H9 (cell line): ENCODE data around the gene IGFBP7. TPM values are rescaled to one million over a fixed set of nuclear protein-coding genes. Genes with fewer than 3 reads are reported as not detected.

Experiments
- DNase-seq: peaks from one replicate; pipeline ENCODE4 v3.0.0-alpha.2; 2017
- H2AFZ ChIP-seq: one replicate; pipeline ENCODE4 v1.6.1; 2013; ENCODE audit warnings: mild to moderate bottlenecking, low read length, control low read depth, moderate library complexity
- H2AK5ac ChIP-seq: 2 replicates; pipeline ENCODE4 v1.6.1; 2013; ENCODE audit warnings: low read length, control low read depth, mixed read lengths; ENCODE audit not compliant: insufficient read length
- H2BK120ac ChIP-seq: one replicate; pipeline ENCODE4 v1.6.1; 2013; ENCODE audit warnings: low read depth, mild to moderate bottlenecking, low read length, control low read depth, inconsistent platforms; ENCODE audit not compliant: poor library complexity, severe bottlenecking
- H2BK12ac ChIP-seq: 2 replicates; pipeline ENCODE4 v1.6.1; 2013; ENCODE audit warnings: low read length, control low read depth, mixed read lengths, low read depth; ENCODE audit not compliant: insufficient read length
- H2BK15ac ChIP-seq: 2 replicates; pipeline ENCODE4 v1.6.1; 2013; ENCODE audit warnings: low read depth, low read length, control low read depth
- H2BK20ac ChIP-seq: one replicate; pipeline ENCODE4 v1.6.1; 2013; ENCODE audit warnings: low read depth, mild to moderate bottlenecking, low read length, control low read depth, inconsistent platforms; ENCODE audit not compliant: poor library complexity, severe bottlenecking
- H2BK5ac ChIP-seq: 2 replicates; pipeline ENCODE4 v1.6.1; 2013; ENCODE audit warnings: low read length, control low read depth, mixed read lengths; ENCODE audit not compliant: insufficient read length
- H3K14ac ChIP-seq: 2 replicates; pipeline ENCODE4 v1.6.1; 2013; ENCODE audit warnings: low read length, control low read depth; ENCODE audit not compliant: insufficient read depth
- H3K18ac ChIP-seq: 2 replicates; pipeline ENCODE4 v1.6.1; 2013; ENCODE audit warnings: low read depth, mild to moderate bottlenecking, mixed read lengths, low read length, control low read depth; ENCODE audit not compliant: insufficient read length
- H3K23ac ChIP-seq: 2 replicates; pipeline ENCODE4 v1.6.1; 2013; ENCODE audit warnings: low read length, control low read depth, mixed read lengths, low read depth; ENCODE audit not compliant: insufficient read length
- H3K23me2 ChIP-seq: 2 replicates; pipeline ENCODE4 v1.6.1; 2013; ENCODE audit warnings: low read depth, mild to moderate bottlenecking, mixed read lengths, low read length, control low read depth; ENCODE audit not compliant: insufficient read length, poor library complexity, severe bottlenecking
- H3K27ac ChIP-seq: 2 replicates; pipeline ENCODE4 v1.5.1; 2013; ENCODE audit warnings: low read length, control low read depth, mixed read lengths, low read depth; ENCODE audit not compliant: insufficient read length
- H3K27me3 ChIP-seq: 2 replicates; pipeline ENCODE4 v1.6.1; 2013; ENCODE audit warnings: low read length, control low read depth, inconsistent platforms; ENCODE audit not compliant: insufficient read depth
- H3K4ac ChIP-seq: 2 replicates; pipeline ENCODE4 v1.6.1; 2013; ENCODE audit warnings: low read depth, mild to moderate bottlenecking, control low read depth, inconsistent platforms, low read length, moderate library complexity
- H3K4me1 ChIP-seq: 2 replicates; pipeline ENCODE4 v1.6.1; 2013; ENCODE audit warnings: low read length, control low read depth, inconsistent platforms; ENCODE audit not compliant: insufficient read depth
- H3K4me2 ChIP-seq: 2 replicates; pipeline ENCODE4 v1.6.1; 2013; ENCODE audit warnings: low read length, control low read depth, mixed read lengths; ENCODE audit not compliant: insufficient read length, insufficient read depth
- H3K56ac ChIP-seq: 2 replicates; pipeline ENCODE4 v1.6.1; 2013; ENCODE audit warnings: low read depth, mild to moderate bottlenecking, mixed read lengths, low read length, control low read depth; ENCODE audit not compliant: insufficient read length
- H3K79me1 ChIP-seq: 2 replicates; pipeline ENCODE4 v1.6.1; 2013; ENCODE audit warnings: low read depth, mild to moderate bottlenecking, moderate library complexity, low read length, control low read depth, inconsistent platforms; ENCODE audit not compliant: insufficient read depth, poor library complexity, severe bottlenecking
- H3K79me2 ChIP-seq: 2 replicates; pipeline ENCODE4 v1.6.1; 2013; ENCODE audit warnings: low read length, control low read depth, inconsistent platforms; ENCODE audit not compliant: insufficient read depth
- H3K9ac ChIP-seq: 2 replicates; pipeline ENCODE4 v1.6.1; 2013; ENCODE audit warnings: low read length, control low read depth, mixed read lengths; ENCODE audit not compliant: insufficient read length; ENCODE audit errors: extremely low read depth
- H3K9me3 ChIP-seq: one replicate; pipeline ENCODE4 v1.6.1; 2013; ENCODE audit warnings: low read depth, low read length, inconsistent platforms; ENCODE audit not compliant: control insufficient read depth
- H3T11ph ChIP-seq: one replicate; pipeline ENCODE4 v1.6.1; 2013; ENCODE audit warnings: mild to moderate bottlenecking, low read length, control low read depth, inconsistent platforms
- H4K20me1 ChIP-seq: one replicate; pipeline ENCODE4 v1.6.1; 2013; ENCODE audit not compliant: control insufficient read depth, insufficient read length, insufficient read depth
- H4K5ac ChIP-seq: 2 replicates; pipeline ENCODE4 v1.6.1; 2013; ENCODE audit warnings: low read depth, mild to moderate bottlenecking, mixed read lengths, low read length, control low read depth; ENCODE audit not compliant: insufficient read length
- H4K8ac ChIP-seq: replicated peaks from 2 replicates; pipeline ENCODE4 v1.6.1; 2013; ENCODE audit warnings: low read length, control low read depth, mixed read lengths, low read depth; ENCODE audit not compliant: insufficient read length
- H4K91ac ChIP-seq: 2 replicates; pipeline ENCODE4 v1.6.1; 2013; ENCODE audit warnings: low read depth, mild to moderate bottlenecking, moderate library complexity, mixed read lengths, low read length, control low read depth; ENCODE audit not compliant: insufficient read length
- H3K27ac Mint-ChIP-seq, 3 experiments: 2 replicates in 2 of 3; 3 replicates in 1 of 3; pipeline ENCODE4 v1.8.0; 2020 to 2021; ENCODE audit warnings: mixed read lengths in 3 of 3, mild to moderate bottlenecking in 1 of 3, moderate library complexity in 1 of 3
- H3K27me3 Mint-ChIP-seq: 2 replicates; pipeline ENCODE4 v1.8.0; 2021; ENCODE audit warnings: low read depth, mild to moderate bottlenecking, moderate library complexity, mixed read lengths
- H3K36me3 Mint-ChIP-seq, 3 experiments: 2 replicates in 2 of 3; 3 replicates in 1 of 3; pipeline ENCODE4 v1.8.0; 2020 to 2021; ENCODE audit warnings: low read depth in 3 of 3, mixed read lengths in 3 of 3; ENCODE audit not compliant: insufficient read depth in 1 of 3
- H3K4me1 Mint-ChIP-seq, 2 experiments: 2 replicates each; pipeline ENCODE4 v1.8.0; 2020; ENCODE audit warnings: mixed read lengths in 2 of 2
- H3K4me3 Mint-ChIP-seq, 2 experiments: 2 replicates in 1 of 2; 3 replicates in 1 of 2; pipeline ENCODE4 v1.8.0; 2020 to 2021; ENCODE audit warnings: mild to moderate bottlenecking in 2 of 2, mixed read lengths in 2 of 2, moderate library complexity in 1 of 2
- H3K9me3 Mint-ChIP-seq, 2 experiments: 2 replicates in 1 of 2; 3 replicates in 1 of 2; pipeline ENCODE4 v1.8.0; 2020; ENCODE audit warnings: mild to moderate bottlenecking in 2 of 2, mixed read lengths in 2 of 2, moderate library complexity in 1 of 2
- CTCF ChIP-seq: fragments of 200-600 bp; sonication (generic); conservative IDR thresholded peaks from 3 replicates; pipeline ENCODE4 v1.8.0; 2021; ENCODE audit warnings: antibody characterized with exemption, mild to moderate bottlenecking
- WGBS: extraction: QIAGEN DNeasy Blood & Tissue Kit; methylation state at CpG from one replicate; pipeline ENCODE4 v1.1.7; 2013; ENCODE audit warnings: missing lambda C conversion rate, low lambda C conversion rate, mixed read lengths; ENCODE audit not compliant: insufficient read length; ENCODE audit errors: extremely low coverage; 5-methylcytosine and 5-hydroxymethylcytosine counted together
- total RNA-seq: library from RNA; stranded (reverse); gene quantifications from 2 replicates; pipeline ENCODE4 v1.2.1, GENCODE V29; 2021

The IGFBP7 gene
- total RNA-seq, 1 experiment from 2014 or later, result 0.37 TPM

- WGBS, result no CpG with 5 or more reads among the region's 6 CpGs
- no peak for DNase-seq
- Histone ChIP-seq H2BK5ac (no peak overlapping the region), H3K9ac (no peak overlapping the region), H4K20me1 (no peaks in the 10 kb centered on the region), H3K4me2 (no peak overlapping the region), H3K27me3 (no peaks in the 10 kb centered on the region), H3K14ac (no peak overlapping the region), H3K4me1 (no peaks in the 10 kb centered on the region), H2BK120ac (no peak overlapping the region), H4K5ac (no peak overlapping the region), H3K23ac (no peak overlapping the region), H3K27ac (no peak overlapping the region), H2BK20ac (no peak overlapping the region), H3K56ac (no peak overlapping the region), H3K79me2 (no peaks in the 10 kb centered on the region; the same call in 1 of the 2 replicates), H3K4ac (no peak overlapping the region), H2AK5ac (no peak overlapping the region), H3K79me1 (peaks cover 3% of the 10 kb centered on the region), H3K23me2 (no peaks in the 10 kb centered on the region), H2AFZ (no peak overlapping the region), H3K9me3 (no peaks in the 10 kb centered on the region), H4K91ac (no peak overlapping the region), H2BK15ac (no peak overlapping the region), H3K18ac (no peak overlapping the region), H4K8ac (no peak overlapping the region), H3T11ph (no peak overlapping the region), H2BK12ac (no peak overlapping the region)
- TF ChIP-seq CTCF, result no peak
- Mint-ChIP-seq H3K36me3 (peaks cover 26 to 78% (median 56%) of the 10 kb centered on the region in 3 experiments; a peak in 6 of 7 replicates), H3K4me1 (no peaks in the 10 kb centered on the region), H3K27me3 (no peaks in the 10 kb centered on the region), H3K9me3 (no peaks in the 10 kb centered on the region), H3K4me3 (no peak overlapping the region), H3K27ac (no peak overlapping the region)
Measured at GRCh38 chr4:56990109-56990905, 119.9 kb downstream of the IGFBP7 start.
